GM12878 (cell line): ENCODE results near the gene SNX15. TPM values are rescaled to one million over a fixed set of nuclear protein-coding genes. Genes with fewer than 3 reads are reported as not detected.
A peak's percentile ranks its signal among the peaks of the same experiment; 100 is the strongest.

ENCODE experiments used
- BACH1 ChIP-seq: fragments of 450-650 bp; IDR thresholded peaks from 2 replicates; pipeline ENCODE4 v1.6.1; 2017; ENCODE audit warnings: mild to moderate bottlenecking, borderline replicate concordance
- CHD2 ChIP-seq: IDR thresholded peaks from 2 replicates; pipeline ENCODE4 v1.6.1; 2011; ENCODE audit warnings: low read depth, low read length, improper control_type of control experiment, borderline replicate concordance
- ETV6 ChIP-seq, 2 experiments: fragments of 450-650 bp in 1 of 2; IDR thresholded peaks in 1 of 2; conservative IDR thresholded peaks in 1 of 2; 2 replicates each; pipeline ENCODE4 v1.6.1; 2014; ENCODE audit warnings: antibody characterized with exemption in 1 of 2, borderline replicate concordance in 1 of 2, low read depth in 1 of 2, mild to moderate bottlenecking in 1 of 2, moderate library complexity in 1 of 2
- IKZF2 ChIP-seq, 2 experiments: fragments of 450-650 bp; IDR thresholded peaks; 2 replicates each; pipeline ENCODE4 v1.6.1; 2017; ENCODE audit warnings: mild to moderate bottlenecking in 2 of 2, moderate library complexity in 2 of 2
- KAT2A ChIP-seq: conservative IDR thresholded peaks from 2 replicates; pipeline ENCODE4 v1.6.1; 2011; ENCODE audit warnings: low read depth, low read length; ENCODE audit not compliant: control insufficient read depth
- MTA2 ChIP-seq: fragments of 450-650 bp; IDR thresholded peaks from 2 replicates; pipeline ENCODE4 v1.6.1; 2016; ENCODE audit warnings: low read depth, mild to moderate bottlenecking, moderate library complexity
- MTA3 ChIP-seq: IDR thresholded peaks from 2 replicates; pipeline ENCODE4 v1.6.1; 2012; ENCODE audit warnings: low read length, inconsistent platforms, borderline replicate concordance
- POLR2A ChIP-seq: IDR thresholded peaks from 2 replicates; pipeline ENCODE4 v1.6.1; 2011; ENCODE audit warnings: low read depth, mild to moderate bottlenecking, low read length
- RAD51 ChIP-seq: fragments of 450-650 bp; IDR thresholded peaks from 2 replicates; pipeline ENCODE4 v1.6.1; 2016; ENCODE audit warnings: moderate library complexity, mild to moderate bottlenecking, inconsistent platforms
- RFX5 ChIP-seq: IDR thresholded peaks from 2 replicates; pipeline ENCODE4 v1.6.1; 2011; ENCODE audit warnings: low read depth, low read length, improper control_type of control experiment
- SIN3A ChIP-seq: IDR thresholded peaks from 2 replicates; pipeline ENCODE4 v1.6.1; 2012; ENCODE audit warnings: low read depth, low read length, improper control_type of control experiment
- SMAD5 ChIP-seq: IDR thresholded peaks from 2 replicates; pipeline ENCODE4 v1.6.1; 2016; ENCODE audit warnings: antibody characterized with exemption, low read depth
- SPI1 ChIP-seq: IDR thresholded peaks from 2 replicates; pipeline ENCODE4 v1.6.1; 2011; ENCODE audit warnings: low read depth, mild to moderate bottlenecking, low read length, moderate library complexity, borderline replicate concordance; ENCODE audit not compliant: insufficient read depth
- STAT1 ChIP-seq: fragments of 450-650 bp; conservative IDR thresholded peaks from 2 replicates; pipeline ENCODE4 v1.6.1; 2014; ENCODE audit warnings: antibody characterized with exemption, mild to moderate bottlenecking
- TCF3 ChIP-seq: IDR thresholded peaks from 2 replicates; pipeline ENCODE4 v1.6.1; 2012; ENCODE audit warnings: low read depth, mild to moderate bottlenecking, low read length, borderline replicate concordance; ENCODE audit not compliant: insufficient read depth
- ZNF217 ChIP-seq: fragments of 450-650 bp; IDR thresholded peaks from 2 replicates; pipeline ENCODE4 v1.6.1; 2017; ENCODE audit warnings: antibody characterized with exemption, mild to moderate bottlenecking
- ZNF24 ChIP-seq: fragments of 450-650 bp; IDR thresholded peaks from 2 replicates; pipeline ENCODE4 v1.6.1; 2017; ENCODE audit warnings: antibody characterized with exemption, mild to moderate bottlenecking
- ZZZ3 ChIP-seq: IDR thresholded peaks from 2 replicates; pipeline ENCODE4 v1.6.1; 2011; ENCODE audit warnings: low read depth; ENCODE audit not compliant: control insufficient read depth, insufficient read length
- polyA plus RNA-seq, 11 experiments: library from polyadenylated mRNA; depleted of rRNA in 4 of 11; unstranded in 6 of 11; stranded (reverse) in 5 of 11; fragments of >200 nt; fragmentation: Nextera tagmentation in 4 of 11; fragmentation: Illumina TruSeq in 1 of 11; extraction: Ambion mirVana in 4 of 11; extraction: Trizol in 1 of 11; gene quantifications; 1 replicate in 1 of 11; 2 replicates in 10 of 11; pipeline versions ENCODE4 v1.2.1 to v1.2.3, GENCODE V29; 2011 to 2016; ENCODE audit warnings: inconsistent platforms in 2 of 11, missing spikeins in 2 of 11, low read depth in 1 of 11
- total RNA-seq, 4 experiments: library from RNA; depleted of rRNA in 3 of 4; stranded (reverse); fragments of >200 nt in 3 of 4; fragmentation: Illumina TruSeq in 1 of 4; extraction: Trizol in 1 of 4; gene quantifications; 2 replicates each; pipeline versions ENCODE4 v1.2.1 to v1.2.3, GENCODE V29; 2013 to 2021
- TF ChIP-seq, protein P1 (sequence below): IDR thresholded peaks from 2 replicates; pipeline ENCODE4 v1.6.1; 2012; ENCODE audit warnings: mild to moderate bottlenecking, low read depth, low read length
- TF ChIP-seq, protein P2 (sequence below): fragments of 150-350 bp; IDR thresholded peaks from 2 replicates; pipeline ENCODE4 v1.6.1; 2016; ENCODE audit warnings: low read depth, low read length
- TF ChIP-seq, protein P3 (sequence below): IDR thresholded peaks from 2 replicates; pipeline ENCODE4 v1.6.1; 2011; ENCODE audit warnings: mild to moderate bottlenecking, low read depth, low read length, moderate library complexity; ENCODE audit not compliant: insufficient replicate concordance
- TF ChIP-seq, protein P4 (sequence below): fragments of 450-650 bp; IDR thresholded peaks from 2 replicates; pipeline ENCODE4 v1.6.1; 2016; ENCODE audit warnings: mild to moderate bottlenecking

SNX15 gene
- total and polyA plus RNA-seq, 10 of the 15 experiments (the other 5 are each of a cell fraction or from before 2014, with no cell fraction given): 2.4 to 24.0 (median 16.1) TPM

DNA sequence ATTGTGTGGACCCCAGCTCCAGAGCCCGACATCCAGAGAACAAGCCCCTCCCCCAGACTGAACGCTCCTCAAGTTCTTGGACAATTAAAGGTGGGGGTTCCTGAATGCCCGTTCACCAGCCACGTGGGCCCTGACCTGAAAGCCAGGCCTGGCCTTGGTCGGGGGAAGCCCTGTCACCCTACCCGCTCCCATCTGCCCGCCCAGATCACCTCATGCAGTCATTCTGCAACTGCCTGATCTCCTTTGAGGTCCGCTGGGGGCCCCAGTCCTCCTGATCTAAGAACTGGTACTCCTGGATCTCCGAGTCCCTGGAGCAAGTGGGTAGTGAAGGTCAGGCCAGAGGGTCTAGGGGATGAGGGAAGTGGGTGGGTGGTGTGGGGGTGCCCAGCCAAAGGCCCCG is 40.2 kb downstream of the SNX15 start (continued):
- TF ChIP-seq, protein P1, sequence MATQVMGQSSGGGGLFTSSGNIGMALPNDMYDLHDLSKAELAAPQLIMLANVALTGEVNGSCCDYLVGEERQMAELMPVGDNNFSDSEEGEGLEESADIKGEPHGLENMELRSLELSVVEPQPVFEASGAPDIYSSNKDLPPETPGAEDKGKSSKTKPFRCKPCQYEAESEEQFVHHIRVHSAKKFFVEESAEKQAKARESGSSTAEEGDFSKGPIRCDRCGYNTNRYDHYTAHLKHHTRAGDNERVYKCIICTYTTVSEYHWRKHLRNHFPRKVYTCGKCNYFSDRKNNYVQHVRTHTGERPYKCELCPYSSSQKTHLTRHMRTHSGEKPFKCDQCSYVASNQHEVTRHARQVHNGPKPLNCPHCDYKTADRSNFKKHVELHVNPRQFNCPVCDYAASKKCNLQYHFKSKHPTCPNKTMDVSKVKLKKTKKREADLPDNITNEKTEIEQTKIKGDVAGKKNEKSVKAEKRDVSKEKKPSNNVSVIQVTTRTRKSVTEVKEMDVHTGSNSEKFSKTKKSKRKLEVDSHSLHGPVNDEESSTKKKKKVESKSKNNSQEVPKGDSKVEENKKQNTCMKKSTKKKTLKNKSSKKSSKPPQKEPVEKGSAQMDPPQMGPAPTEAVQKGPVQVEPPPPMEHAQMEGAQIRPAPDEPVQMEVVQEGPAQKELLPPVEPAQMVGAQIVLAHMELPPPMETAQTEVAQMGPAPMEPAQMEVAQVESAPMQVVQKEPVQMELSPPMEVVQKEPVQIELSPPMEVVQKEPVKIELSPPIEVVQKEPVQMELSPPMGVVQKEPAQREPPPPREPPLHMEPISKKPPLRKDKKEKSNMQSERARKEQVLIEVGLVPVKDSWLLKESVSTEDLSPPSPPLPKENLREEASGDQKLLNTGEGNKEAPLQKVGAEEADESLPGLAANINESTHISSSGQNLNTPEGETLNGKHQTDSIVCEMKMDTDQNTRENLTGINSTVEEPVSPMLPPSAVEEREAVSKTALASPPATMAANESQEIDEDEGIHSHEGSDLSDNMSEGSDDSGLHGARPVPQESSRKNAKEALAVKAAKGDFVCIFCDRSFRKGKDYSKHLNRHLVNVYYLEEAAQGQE: no peak
- TF ChIP-seq ZNF217 (no peak), ZZZ3 (no peak), ZNF24 (no peak), SMAD5 (no peak), SIN3A (no peak), ETV6 (conservative IDR thresholded peaks at IDR 0.05 in 1 of 2, IDR thresholded peaks at IDR 0.05 in 1 of 2; ENCODE audit: borderline replicate concordance in 1 of 2, low read depth in 1 of 2) (no peak), MTA2 (peak; percentile 34; the same call in 1 of the 2 replicates), POLR2A (no peak), MTA3 (no peak), KAT2A (no peak), STAT1 (no peak), IKZF2 (IDR thresholded peaks at IDR 0.05) (peak; percentile 12 to 39; a peak in 1 of 4 replicates), SPI1 (no peak), CHD2 (no peak), BACH1 (no peak), TCF3 (no peak), RAD51 (no peak), RFX5 (no peak)
- TF ChIP-seq, protein P2, sequence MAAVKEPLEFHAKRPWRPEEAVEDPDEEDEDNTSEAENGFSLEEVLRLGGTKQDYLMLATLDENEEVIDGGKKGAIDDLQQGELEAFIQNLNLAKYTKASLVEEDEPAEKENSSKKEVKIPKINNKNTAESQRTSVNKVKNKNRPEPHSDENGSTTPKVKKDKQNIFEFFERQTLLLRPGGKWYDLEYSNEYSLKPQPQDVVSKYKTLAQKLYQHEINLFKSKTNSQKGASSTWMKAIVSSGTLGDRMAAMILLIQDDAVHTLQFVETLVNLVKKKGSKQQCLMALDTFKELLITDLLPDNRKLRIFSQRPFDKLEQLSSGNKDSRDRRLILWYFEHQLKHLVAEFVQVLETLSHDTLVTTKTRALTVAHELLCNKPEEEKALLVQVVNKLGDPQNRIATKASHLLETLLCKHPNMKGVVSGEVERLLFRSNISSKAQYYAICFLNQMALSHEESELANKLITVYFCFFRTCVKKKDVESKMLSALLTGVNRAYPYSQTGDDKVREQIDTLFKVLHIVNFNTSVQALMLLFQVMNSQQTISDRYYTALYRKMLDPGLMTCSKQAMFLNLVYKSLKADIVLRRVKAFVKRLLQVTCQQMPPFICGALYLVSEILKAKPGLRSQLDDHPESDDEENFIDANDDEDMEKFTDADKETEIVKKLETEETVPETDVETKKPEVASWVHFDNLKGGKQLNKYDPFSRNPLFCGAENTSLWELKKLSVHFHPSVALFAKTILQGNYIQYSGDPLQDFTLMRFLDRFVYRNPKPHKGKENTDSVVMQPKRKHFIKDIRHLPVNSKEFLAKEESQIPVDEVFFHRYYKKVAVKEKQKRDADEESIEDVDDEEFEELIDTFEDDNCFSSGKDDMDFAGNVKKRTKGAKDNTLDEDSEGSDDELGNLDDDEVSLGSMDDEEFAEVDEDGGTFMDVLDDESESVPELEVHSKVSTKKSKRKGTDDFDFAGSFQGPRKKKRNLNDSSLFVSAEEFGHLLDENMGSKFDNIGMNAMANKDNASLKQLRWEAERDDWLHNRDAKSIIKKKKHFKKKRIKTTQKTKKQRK: no peak
- TF ChIP-seq, protein P3, sequence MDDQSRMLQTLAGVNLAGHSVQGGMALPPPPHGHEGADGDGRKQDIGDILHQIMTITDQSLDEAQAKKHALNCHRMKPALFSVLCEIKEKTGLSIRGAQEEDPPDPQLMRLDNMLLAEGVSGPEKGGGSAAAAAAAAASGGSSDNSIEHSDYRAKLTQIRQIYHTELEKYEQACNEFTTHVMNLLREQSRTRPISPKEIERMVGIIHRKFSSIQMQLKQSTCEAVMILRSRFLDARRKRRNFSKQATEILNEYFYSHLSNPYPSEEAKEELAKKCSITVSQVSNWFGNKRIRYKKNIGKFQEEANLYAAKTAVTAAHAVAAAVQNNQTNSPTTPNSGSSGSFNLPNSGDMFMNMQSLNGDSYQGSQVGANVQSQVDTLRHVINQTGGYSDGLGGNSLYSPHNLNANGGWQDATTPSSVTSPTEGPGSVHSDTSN: no peak
- TF ChIP-seq, protein P4, sequence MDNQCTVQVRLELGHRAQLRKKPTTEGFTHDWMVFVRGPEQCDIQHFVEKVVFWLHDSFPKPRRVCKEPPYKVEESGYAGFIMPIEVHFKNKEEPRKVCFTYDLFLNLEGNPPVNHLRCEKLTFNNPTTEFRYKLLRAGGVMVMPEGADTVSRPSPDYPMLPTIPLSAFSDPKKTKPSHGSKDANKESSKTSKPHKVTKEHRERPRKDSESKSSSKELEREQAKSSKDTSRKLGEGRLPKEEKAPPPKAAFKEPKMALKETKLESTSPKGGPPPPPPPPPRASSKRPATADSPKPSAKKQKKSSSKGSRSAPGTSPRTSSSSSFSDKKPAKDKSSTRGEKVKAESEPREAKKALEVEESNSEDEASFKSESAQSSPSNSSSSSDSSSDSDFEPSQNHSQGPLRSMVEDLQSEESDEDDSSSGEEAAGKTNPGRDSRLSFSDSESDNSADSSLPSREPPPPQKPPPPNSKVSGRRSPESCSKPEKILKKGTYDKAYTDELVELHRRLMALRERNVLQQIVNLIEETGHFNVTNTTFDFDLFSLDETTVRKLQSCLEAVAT: 0 out of 2 replicates have a peak, but pooled peaks have one; percentile 43
